ENCODE results near the gene SPATC1L.

Gene SPATC1L

GRCh38 chr21:46160907-46161632 lies 23.2 kb downstream of the SPATC1L start:
- no peak for DNase-seq

DNA sequence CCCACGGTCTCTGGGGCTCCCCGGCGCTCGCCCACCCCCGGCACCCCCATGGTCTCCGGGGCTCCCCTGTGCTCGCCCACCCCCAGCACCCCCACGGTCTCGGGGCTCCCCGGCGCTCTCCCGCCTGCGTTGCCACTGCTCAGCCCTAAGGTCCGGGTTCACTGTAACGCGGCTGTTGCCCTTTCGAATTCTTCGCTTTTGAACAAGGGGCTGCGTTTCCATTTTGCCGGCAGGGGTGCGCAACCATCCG lies 23.7 kb downstream of the SPATC1L start:
- no peak for DNase-seq

DNA sequence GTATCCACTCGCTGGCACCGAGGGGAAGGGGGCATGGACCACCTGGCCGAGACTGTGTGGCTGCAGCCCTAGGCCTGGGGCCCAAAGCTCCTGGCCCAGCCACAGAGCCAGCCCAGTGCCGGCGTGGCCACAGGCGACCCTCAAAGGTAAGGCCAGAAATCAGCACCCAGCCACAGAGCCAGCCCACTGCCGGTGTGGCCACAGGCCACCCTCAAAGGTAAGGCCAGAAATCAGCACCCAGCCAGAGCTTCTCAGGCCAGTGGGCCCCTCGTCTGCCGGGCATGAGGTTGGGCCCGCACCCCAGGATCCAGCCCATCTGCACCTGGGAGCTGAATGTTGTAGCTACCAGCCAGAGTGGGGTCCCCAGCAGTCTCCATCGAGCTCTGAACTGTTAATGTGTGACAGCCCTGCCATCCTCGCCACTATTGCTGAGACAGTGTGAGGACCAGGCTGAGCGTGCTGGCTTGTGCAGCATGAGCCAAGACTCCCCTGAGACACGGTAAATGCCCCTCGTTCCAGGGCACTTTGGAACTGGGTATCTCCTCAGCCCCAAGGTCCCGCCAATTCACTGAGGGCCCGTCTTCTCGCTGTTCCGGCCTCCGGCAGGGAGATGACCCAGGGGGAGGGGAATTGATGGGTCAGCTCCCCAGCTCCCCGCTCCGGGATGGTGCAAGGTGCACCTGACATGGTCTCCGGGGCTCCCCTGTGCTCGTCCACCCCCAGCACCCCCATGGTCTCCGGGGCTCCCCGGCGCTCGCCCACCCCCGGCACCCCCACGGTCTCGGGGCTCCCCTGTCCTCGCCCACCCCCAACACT lies 24.2 kb downstream of the SPATC1L start:
- no peak for DNase-seq

DNA sequence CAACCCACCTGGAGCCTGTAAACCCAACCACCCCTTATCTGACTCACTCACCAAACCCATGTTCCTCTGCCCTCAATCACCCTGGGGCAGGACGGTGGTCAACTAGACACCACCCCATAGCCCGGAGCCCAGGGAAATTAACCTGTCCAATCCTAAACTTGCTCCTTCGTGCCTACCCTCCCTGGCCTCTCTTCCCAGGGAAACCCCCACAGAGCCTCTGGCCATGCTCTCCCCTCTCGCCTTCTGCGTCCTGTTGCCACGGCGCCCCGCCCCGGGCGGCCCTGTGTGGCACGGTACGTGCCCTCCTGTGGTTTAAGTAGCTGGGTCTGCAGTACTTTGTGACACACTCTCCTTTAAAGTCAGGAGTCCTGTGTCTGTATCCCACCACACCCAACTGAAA lies 24.9 kb downstream of the SPATC1L start:
- DNase-seq = no peak

DNA sequence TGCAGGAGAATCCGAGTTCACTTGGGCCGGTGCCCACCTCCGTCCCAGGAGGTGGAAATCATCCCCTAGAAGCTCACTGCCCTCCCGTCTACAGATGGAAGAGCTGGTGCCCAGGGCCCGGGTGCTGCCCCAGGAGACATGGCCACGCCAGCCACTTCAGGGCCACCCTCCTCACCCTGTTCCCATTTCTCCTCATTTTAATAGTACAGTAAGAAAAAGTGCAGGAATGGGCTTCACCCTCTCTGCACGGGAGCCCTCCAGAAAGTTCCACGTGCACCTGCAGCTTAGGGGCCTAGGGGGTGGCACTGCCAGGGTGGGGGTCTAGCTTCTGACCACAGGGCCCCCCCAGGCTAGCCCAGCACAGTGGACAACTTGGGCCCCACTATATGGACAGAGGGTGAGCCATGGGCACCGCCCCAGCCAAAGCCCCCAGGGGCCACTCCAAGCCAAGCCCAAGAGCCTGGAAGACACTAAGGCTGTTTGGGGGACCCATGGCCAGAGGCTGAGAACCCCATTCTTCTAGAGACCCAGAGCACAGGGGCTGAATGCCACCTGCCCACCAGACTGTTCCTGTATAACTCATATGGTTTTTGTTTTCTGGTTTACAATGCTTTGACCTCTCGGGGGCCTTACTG lies 25.5 kb downstream of the SPATC1L start:
- no peak for DNase-seq

- DNase-seq = no peak
Measured at GRCh38 chr21:46157987-46158451, 26.2 kb downstream of the SPATC1L start.

DNA sequence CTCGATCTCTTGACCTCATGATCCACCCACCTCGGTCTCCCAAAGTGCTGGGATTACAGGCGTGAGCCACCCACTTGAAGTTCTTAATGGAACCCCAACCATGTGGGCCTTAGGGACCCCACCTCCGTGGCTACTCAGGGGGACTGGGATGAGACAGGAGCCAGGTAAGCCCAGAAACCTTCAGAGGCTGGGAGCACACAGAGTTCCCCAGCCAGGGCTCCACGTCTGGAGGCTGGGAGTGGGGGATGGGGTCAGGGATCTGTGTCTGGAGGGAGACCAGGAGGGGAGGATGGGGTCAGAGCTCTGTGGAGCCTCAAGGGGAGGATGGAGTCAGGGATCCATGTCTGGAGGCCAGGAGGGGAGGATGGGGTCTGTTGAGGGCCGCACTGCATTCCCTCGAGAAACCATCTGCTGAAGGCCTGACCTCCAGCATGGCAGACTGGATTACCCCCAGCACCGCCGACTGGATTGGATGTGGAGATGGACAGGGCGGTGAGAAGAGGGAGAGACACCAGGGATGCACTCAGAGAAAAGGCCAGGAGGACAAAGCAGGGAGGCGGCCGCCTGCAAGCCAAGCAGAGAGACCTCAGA lies 26.8 kb downstream of the SPATC1L start:
- no peak for DNase-seq

GRCh38 chr21:46156678-46157077 lies 27.6 kb downstream of the SPATC1L start:
- no peak for DNase-seq

GRCh38 chr21:46156378-46156645 lies 27.9 kb downstream of the SPATC1L start:
- no peak for DNase-seq

DNA sequence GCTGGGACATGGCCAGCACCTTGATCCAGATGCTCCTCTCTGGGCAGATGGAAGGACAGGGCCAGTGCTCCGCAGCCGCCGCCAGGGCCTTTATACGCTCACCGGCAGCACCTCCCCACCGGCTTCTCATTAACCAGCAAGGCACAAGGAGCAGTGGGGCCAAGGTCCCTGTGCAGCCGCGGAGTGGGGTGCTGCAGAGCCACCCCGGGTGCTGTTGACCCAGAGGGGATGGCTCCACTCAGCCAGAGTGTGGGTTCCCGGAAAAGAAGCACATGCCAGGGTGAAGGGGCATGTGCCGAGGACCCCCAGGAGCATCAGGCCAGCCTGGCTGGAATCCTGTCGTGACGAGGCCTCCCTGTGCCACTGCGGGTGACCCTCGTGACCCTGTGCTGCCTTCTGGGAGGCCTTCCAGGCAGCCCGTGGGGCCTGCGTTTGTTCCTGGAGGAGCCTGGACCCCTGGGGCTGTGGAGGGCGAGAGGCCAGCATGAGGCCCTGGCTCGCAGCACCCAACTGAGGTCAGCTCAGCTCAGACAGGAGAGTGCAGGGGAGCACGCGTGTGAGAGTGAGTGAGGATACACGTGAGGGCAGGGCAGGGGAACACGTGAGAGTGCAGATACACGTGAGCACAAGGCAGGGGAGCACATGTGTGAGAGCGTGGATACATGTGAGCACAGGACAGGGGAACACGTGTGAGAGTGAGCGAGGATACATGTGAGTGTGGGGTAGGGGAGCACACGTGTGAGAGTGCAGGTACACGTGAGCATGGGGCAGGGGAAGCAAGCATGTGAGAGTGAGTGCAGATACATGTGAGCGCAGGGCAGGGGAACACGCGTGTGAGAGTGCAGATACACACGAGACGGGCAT lies 28.5 kb downstream of the SPATC1L start, which contains the start of gene FTCD:
TSS of gene FTCD (minus strand) at position 66 of the 864 bp plus-strand sequence. CDS start at position 10, 56 bp downstream.
- no peak for DNase-seq

DNA sequence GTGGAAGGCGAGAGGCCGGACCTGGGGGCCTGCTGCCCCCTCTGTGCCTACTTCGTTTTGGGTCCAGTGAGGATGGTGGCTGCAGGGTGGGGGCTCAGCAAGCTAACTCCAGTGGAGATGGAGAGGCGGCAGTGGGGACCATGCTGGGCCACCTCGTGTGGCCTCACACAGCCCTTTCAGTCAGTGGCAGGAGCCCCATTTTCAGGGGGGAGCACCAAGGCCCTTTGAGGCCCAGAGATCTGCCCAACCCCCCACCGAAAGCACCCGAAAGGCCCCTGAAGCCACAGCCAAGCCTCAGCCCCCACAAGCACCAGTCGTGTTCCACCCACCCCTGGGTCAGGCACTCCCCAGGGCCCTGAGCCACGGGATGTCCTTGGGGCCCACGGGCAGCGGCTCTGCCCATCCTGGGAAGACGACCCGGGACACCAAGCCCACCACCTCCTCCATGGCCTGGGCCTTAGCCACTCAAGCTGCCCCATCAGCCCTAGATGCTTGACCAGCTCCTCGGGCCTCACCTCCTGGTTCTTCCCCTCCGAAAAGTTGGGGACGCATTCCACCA lies 29.2 kb downstream of the SPATC1L start:
- DNase-seq = no peak

GRCh38 chr21:46154155-46154954 lies 29.9 kb downstream of the SPATC1L start:
- no peak for DNase-seq

DNA sequence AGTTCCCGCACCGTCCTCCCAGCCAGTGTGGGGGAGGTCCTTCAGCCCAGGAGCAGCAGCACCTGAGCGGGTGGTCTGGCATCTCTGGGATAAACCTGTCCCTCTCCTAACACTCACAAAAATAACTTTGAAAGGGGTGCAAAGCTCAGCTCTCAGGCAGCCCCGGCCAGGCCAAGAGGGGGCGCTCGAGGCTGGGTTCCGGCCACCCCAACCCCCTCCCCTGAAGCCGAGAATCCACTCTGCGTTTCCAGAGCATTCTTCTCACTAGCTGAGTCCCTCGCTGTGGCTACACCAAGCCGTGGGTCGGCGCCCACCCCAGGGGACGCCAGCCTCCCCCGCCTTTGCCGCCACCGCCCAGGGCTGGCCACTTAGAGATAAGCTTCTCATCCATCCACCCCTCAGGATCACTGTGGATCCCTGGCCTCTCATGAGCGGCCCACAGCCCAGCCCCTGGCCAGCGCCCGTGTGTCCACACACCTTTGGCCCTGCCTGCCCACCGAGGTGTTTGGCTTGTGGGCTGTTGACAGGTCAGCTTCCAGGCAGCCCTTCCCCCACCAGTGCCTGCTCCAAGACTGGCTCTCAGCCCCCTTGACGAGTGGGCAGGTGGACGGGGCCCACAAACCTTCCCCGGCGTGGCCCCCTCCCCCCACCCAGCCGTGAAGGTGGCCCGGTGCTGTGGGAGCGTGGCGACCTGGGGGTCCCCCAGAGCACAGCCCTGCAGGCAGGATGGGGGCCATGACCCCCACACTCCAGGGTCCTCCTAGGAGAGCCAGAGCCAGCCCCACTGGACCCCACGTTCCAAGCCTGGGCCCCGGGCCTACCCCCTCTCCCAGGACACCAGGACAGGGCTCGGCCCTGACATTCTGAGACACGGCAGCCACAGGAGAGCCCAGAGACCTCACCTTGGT lies 30.8 kb downstream of the SPATC1L start:
- DNase-seq = no peak

- DNase-seq = no peak
Measured at GRCh38 chr21:46152927-46153246, 31.4 kb downstream of the SPATC1L start.

DNA sequence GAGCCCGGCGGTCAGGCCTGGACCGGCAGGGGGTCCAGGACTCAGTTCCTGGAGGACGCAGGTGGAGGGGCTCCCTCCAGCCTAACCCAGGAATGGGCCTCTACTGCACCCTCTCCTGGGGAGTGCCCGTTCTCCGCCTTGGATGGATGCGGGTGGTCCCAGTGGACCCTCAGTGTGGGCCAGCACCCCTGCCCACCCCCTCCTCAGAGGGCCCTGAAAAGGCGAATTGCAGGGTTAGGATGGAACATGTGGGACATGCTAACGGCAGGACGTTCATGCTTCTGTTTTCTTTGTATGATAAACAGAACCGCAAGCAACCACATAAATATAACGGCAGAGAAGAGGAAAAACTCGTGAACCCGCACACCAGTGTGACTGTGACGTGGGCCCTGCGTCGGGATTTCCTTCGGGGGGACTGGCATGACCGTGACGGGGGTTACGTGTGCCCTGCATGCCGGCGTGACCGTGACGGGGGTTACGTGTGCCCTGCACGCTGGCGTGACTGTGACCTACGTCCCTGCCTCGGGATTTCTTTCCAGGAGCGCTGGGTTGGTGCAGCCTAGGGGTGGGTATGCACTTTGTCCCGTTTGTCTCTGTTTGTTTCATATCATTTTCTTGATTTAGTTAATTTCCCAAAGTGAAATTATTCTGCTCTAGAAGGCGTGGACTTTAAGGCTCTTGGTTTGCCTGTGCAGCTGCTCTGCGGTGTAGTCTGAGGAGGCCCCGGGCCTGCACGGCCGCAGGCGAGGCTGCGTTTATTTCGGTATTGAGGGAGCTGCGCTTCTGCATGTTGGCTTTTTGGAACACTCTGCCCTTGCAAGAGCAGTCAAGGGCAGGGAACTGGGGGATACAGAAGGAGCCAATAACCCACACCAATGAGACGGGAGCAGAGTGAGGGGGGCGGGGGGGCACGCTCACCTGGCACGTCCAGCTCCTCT lies 32.0 kb downstream of the SPATC1L start:
- no peak for DNase-seq

GRCh38 chr21:46151261-46151988 lies 32.8 kb downstream of the SPATC1L start:
- no peak for DNase-seq

GRCh38 chr21:46150491-46151121 lies 33.7 kb downstream of the SPATC1L start:
- no peak for DNase-seq

DNA sequence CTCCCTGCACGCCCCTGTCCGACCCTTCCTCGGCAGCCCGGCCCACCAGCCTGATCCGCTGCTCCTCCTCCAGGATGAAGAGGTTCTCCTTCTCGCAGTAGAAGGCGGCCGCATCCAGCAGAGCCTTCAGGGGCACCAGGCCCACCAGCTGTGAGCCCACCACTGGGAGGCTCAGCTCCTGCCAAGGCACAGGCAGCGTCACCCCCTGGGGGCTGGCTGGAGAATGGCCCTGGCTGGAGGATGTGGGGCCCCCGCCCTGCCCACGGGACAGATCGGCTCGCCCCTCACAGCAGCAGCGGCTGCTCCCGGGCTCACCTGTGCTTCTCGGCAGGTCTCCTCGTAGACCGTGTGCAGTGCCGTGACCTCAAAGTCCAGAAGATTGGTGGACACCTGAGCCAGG lies 34.2 kb downstream of the SPATC1L start:
- no peak for DNase-seq

Data from DMS 273 treated with DMSO at 0.1 percent for 48 hours (cell line).